Measurements from ENCODE around the gene PLCL1. TPM values are rescaled to one million over a fixed set of nuclear protein-coding genes. Genes with fewer than 3 reads are reported as not detected.

PLCL1 gene
- total and polyA plus RNA-seq, 2 donors (not counting 3 experiments of a cell fraction or from before 2014, with no cell fraction given): 0.79 to 3.4 TPM

- BruUV-seq (replicated peaks): no TSS peak
- no peak for DNase-seq (ENCODE audit: low read depth, low spot score)
- no peak overlapping the region for H3K27ac ChIP-seq (ENCODE audit: insufficient read depth, low read depth, low read length)
- dilution Hi-C loops (cut with MboI; ENCODE audit: extremely low pct_ligation_motif_present, low sequenced_read_pairs) (no loop called here), intact Hi-C loops (cut with micrococcal nuclease) (no loop called here)
- H3K4me2 ChIP-seq (ENCODE audit: insufficient read depth, low read length): no peak overlapping the region
- no peaks in the 10 kb centered on the region for H3K36me3 ChIP-seq (ENCODE audit: control insufficient read depth in 2 of 2, extremely low read depth in 1 of 2, insufficient read depth in 2 of 2, low read length in 2 of 2)
- no peak overlapping the region for H3K9ac ChIP-seq (replicated peaks; ENCODE audit: extremely low read depth, insufficient read depth, low read length)
- H3K4me3 ChIP-seq (replicated peaks in 1 of 3; ENCODE audit: insufficient read depth in 1 of 3, low read depth in 1 of 3, low read length in 3 of 3): no peak overlapping the region
- H3K9me1 ChIP-seq (replicated peaks; ENCODE audit: control insufficient read depth, extremely low read depth, insufficient read depth, low read length): no peaks in the 10 kb centered on the region
- no peaks in the 10 kb centered on the region for H4K20me1 ChIP-seq (replicated peaks; ENCODE audit: control insufficient read depth, extremely low read depth, insufficient read depth, low read length)
- H3K9me3 ChIP-seq (replicated peaks; ENCODE audit: control insufficient read depth, insufficient read depth, low read length): no peaks in the 10 kb centered on the region
- no peak for FAIRE-seq
- no peaks in the 10 kb centered on the region for H3K79me2 ChIP-seq (ENCODE audit: control insufficient read depth, insufficient read depth, low read length)
- TF ChIP-seq JUN (IDR thresholded peaks at IDR 0.05; ENCODE audit: borderline replicate concordance, insufficient read depth, insufficient read length, low read depth) (no peak), GATA2 (IDR thresholded peaks at IDR 0.05; ENCODE audit: insufficient read depth, insufficient read length, low read depth, low read length) (no peak)
- CTCF ChIA-PET: interaction anchor here (0.9 to 1.1 kb wide), 2 partner anchors 26 to 85 kb away, joined by 3 to 4 read pairs; no protein-coding TSS in a partner anchor
- no peaks in the 10 kb centered on the region for H3K4me1 ChIP-seq (ENCODE audit: control insufficient read depth, extremely low read depth, insufficient read depth, low read length)
- no peaks in the 10 kb centered on the region for H3K27me3 ChIP-seq (ENCODE audit: control insufficient read depth in 2 of 2, insufficient read depth in 2 of 2, low read length in 2 of 2)
- H2AFZ ChIP-seq (ENCODE audit: low read depth, low read length): no peak overlapping the region
- POLR2A ChIA-PET: no interaction called here
Observed at GRCh38 chr2:197958592-197959150, 154.3 kb downstream of the PLCL1 start.

DNA sequence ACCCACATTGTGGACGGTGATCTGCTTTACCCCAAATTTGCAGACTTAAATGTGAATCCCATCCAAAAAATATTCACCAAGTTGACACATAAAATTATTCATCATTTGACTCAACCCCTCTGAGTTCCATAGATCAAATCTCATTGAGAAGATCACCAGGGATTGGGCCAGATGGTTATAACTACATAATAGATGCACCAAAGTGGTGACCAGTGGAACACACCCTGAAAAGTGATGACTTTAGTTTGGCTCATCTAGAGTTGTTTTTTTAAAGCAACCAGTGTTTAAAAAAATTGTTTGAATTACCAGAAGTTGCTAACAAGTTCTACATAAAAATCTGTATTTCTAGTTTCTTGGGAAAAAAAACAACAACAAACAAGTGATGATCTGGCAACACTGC is 155.0 kb downstream of the PLCL1 start:
- Histone ChIP-seq H4K20me1 (replicated peaks; ENCODE audit: control insufficient read depth, extremely low read depth, insufficient read depth, low read length) (no peaks in the 10 kb centered on the region), H3K9ac (replicated peaks; ENCODE audit: extremely low read depth, insufficient read depth, low read length) (no peak overlapping the region), H2AFZ (ENCODE audit: low read depth, low read length) (no peak overlapping the region), H3K79me2 (ENCODE audit: control insufficient read depth, insufficient read depth, low read length) (no peaks in the 10 kb centered on the region), H3K27me3 (ENCODE audit: control insufficient read depth in 2 of 2, insufficient read depth in 2 of 2, low read length in 2 of 2) (no peaks in the 10 kb centered on the region), H3K4me3 (replicated peaks in 1 of 3; ENCODE audit: insufficient read depth in 1 of 3, low read depth in 1 of 3, low read length in 3 of 3) (no peak overlapping the region), H3K4me2 (ENCODE audit: insufficient read depth, low read length) (no peak overlapping the region), H3K9me1 (replicated peaks; ENCODE audit: control insufficient read depth, extremely low read depth, insufficient read depth, low read length) (no peaks in the 10 kb centered on the region), H3K4me1 (ENCODE audit: control insufficient read depth, extremely low read depth, insufficient read depth, low read length) (no peaks in the 10 kb centered on the region), H3K27ac (ENCODE audit: insufficient read depth, low read depth, low read length) (no peak overlapping the region), H3K36me3 (ENCODE audit: control insufficient read depth in 2 of 2, extremely low read depth in 1 of 2, insufficient read depth in 2 of 2, low read length in 2 of 2) (no peaks in the 10 kb centered on the region), H3K9me3 (replicated peaks; ENCODE audit: control insufficient read depth, insufficient read depth, low read length) (no peaks in the 10 kb centered on the region)
- TF ChIP-seq POLR2AphosphoS5 (IDR thresholded peaks at IDR 0.05; ENCODE audit: insufficient read depth, low read depth, low read length) (no peak), EZH2 (IDR thresholded peaks at IDR 0.05; ENCODE audit: borderline replicate concordance, low read depth, low read length, severe bottlenecking) (no peak), MYC (IDR thresholded peaks at IDR 0.05; ENCODE audit: low read depth, low read length) (no peak), MAX (IDR thresholded peaks at IDR 0.05; ENCODE audit: insufficient read depth, insufficient read length) (no peak), CTCF (IDR thresholded peaks at IDR 0.05; ENCODE audit: extremely low read depth in 1 of 2, insufficient read depth in 1 of 2, low read depth in 1 of 2, low read length in 2 of 2) (no peak), POLR2A (IDR thresholded peaks at IDR 0.05; ENCODE audit: low read depth, low read length) (no peak), GATA2 (IDR thresholded peaks at IDR 0.05; ENCODE audit: insufficient read depth, insufficient read length, low read depth, low read length) (no peak), FOS (IDR thresholded peaks at IDR 0.05; ENCODE audit: borderline replicate concordance, insufficient read depth, low read length) (no peak), JUN (IDR thresholded peaks at IDR 0.05; ENCODE audit: borderline replicate concordance, insufficient read depth, insufficient read length, low read depth) (no peak)
- FAIRE-seq (no peak), DNase-seq (ENCODE audit: low read depth, low spot score) (no peak)
- dilution Hi-C loops (cut with MboI; ENCODE audit: extremely low pct_ligation_motif_present, low sequenced_read_pairs): no loop called here
- CTCF ChIA-PET: no interaction called here
- POLR2A ChIA-PET: no interaction called here
- intact Hi-C loops (cut with micrococcal nuclease): no loop called here
- no TSS peak for BruUV-seq (replicated peaks)
